NK-92 (cell line): ENCODE results near the gene S1PR4.
"Not testable (repeated sequence)": the region's sequence is repeated elsewhere in the genome, so short reads cannot be mapped to it uniquely, and the experiment has no call there.

Source experiments
- DNase-seq: peaks from one replicate; lab custom pipeline; 2025; ENCODE audit not compliant: unreplicated experiment; lab: John Stamatoyannopoulos, UW

The S1PR4 gene

DNA sequence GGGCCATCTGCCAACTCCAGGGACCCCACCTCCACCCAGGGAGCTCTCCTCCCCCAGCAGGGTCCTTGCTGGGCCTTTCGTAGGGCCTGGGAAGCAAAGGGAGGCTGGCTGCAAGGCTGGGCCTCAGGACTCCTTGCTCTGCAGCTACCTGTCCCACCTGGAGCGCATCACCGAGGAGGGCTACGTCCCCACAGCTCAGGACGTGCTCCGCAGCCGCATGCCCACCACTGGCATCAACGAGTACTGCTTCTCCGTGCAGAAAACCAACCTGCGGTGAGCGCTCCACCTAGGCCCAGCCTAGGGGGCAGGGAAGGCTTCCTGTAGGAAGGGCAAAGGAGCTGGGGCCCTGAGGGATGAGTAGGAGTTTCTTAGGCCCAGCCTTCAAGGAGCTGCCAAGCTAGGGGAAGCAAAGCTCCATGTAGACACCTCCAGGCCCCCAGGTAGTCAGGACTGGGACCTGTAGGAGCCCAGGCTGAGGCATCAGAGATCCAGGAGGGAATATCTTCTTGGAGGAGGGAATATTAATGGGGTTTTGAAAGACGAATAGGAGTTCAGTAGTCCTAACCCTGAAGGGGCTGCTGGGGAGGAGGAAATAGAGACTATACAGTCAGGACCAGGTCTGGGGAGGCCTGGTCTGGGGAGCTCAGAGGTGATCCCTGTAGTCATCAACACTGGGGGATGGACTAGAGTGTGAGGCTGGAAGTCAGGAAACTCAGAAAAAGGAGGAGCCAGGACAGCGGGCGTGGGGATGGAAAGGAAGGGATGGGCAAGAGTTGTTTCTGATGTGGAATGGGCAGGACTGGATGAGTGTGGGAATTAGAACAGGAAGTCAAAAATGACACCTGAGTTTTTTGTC lies 26.8 kb upstream of the S1PR4 start:
- no peak for DNase-seq

DNA sequence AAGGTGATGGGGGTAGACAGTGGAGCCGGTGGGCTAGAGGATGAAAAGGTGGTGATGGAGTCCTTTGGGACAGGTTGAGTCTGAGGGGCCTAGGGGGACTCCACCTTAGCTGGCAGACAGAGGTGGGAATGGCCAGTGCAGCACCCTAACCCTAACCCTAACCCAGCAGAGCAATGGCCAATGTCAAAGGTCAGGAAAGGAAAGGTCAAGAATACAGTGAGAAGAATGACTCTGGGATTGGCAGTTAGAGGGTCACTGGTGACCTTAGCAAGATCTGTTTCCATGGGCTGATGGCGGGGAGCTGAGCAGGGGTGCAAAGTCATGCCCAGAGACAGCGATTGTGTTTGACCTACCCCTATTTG lies 26.2 kb upstream of the S1PR4 start:
- DNase-seq: no peak

DNA sequence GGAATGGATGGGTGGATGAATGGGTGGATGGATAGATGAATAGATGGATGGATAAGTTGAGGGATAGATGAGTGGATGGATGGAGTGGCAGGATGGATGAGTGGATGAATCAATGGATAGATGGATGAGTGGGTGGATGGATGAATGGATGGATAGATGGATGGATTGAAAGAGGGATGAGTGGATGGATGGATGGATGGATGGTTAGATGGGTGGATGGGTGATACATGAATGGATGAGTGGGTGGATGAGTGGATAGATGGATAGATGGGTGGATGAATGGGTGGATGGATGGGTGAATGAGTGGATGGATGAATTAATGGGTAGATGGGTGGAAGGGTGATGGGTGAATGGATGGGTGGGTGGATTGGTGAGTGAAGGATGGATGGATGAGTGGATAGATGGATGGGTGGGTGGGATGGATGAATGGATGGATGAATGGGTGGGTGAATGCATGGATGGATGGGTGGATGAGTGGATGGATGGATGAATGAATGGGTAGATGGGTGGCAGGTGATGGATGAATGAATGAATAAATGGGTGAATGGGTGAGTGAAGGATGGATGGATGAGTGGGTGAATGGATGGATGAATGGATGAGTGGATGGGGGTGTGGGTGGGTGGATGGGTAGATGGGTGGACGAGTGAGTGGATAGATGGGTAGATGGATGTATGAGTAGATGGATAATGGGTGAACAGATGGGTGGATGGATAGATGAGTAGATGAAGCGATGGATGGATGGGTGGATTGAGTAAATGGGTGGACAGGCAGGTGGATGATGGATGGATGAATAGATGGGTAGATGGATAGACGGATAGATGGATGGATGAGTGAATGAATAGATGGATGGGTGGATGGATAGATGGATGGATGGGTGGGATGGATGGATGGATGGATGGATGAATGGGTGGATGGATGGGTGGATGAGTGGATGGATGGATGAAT lies 25.0 kb upstream of the S1PR4 start:
- DNase-seq: no peak

GRCh38 chr19:3154447-3154846 lies 24.1 kb upstream of the S1PR4 start:
- not testable (repeated sequence) for DNase-seq

DNA sequence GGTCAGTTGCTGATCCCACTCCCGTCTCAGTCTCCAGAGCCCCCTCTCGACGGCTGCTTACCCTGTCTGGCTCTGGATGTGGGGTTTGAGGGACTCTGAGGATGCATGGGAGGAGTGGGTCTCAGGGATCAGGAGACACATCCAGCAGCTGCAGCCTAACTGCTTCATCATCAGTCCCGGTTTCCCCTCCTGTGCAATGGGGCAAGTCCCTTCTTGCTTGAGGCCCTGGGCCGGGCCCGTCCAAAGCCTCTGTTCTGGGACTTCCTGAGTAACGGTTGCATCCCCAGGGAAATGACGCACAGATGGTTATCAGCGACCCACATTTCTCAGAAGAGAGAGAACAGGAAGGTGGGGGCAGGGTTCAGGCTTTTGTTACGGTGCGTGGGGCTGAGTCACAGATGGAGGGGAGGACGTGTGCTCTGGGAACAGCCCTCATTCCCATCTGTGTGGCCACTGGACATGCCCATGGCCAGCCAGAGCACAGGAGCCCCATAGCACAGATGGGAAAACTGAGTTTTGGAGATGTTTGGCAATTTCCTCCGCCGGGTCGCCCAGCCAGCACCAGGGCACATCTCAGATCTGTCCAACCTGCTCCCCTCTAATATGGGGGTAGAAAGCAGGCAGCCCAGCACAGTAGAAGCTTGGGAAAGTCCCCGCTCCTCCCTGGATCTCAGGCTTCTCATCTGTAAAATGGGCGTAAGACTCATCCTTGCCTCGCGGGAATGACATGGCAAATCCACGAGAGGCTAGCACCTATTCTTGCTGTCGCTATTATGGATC lies 23.4 kb upstream of the S1PR4 start:
- DNase-seq: no peak

DNA sequence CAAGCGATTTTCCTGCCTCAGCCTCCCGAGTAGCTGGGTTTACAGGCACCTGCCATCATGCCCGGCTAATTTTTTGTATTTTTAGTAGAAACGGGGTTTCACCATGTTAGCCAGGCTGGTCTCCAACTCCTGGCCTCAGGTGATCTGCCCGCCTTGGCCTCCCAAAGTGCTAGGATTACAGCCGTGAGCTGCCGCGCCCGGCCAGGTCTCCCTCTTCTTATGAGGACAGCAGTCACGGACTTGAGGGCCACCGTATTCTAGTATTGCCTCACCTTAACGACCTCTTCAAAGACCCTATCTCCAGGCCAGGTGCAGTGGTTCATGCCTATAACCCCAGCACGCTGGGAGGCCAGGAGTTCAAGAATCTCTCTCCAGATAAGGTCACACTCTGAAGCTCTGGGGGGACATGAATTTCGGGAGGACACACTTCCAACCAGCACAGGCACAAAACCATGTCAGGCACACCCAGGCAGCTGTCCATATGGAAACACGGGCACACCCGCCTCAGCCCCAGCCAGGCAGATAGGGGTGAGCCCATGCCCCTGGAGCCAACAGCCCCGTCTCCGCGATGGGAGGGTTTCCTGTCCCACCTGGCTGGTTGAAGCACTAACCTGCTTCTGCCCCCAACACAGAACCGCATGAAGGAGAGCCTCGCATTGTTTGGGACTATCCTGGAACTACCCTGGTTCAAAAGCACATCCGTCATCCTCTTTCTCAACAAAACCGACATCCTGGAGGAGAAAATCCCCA lies 21.3 kb upstream of the S1PR4 start:
- DNase-seq: no peak

DNA sequence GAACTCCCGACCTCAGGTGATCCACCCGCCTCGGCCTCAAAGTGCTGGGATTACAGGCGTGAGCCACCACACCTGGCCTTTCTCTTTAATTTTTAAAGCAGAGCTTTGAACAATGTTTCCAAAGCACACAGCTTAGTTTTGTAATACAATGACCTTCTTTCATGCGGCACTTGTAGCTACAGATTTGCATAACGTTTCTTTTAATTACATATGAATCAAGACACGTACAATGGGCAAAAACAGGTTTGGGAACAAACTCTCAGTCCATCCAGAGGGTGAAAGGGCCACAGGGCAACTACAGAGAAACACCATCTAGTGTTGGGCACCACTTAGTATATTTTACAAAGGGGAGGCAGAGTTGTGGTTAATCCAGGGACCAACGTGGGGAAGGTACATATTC lies 19.0 kb upstream of the S1PR4 start:
- no peak for DNase-seq

GRCh38 chr19:3160219-3160618 lies 18.4 kb upstream of the S1PR4 start:
- no peak for DNase-seq

GRCh38 chr19:3161453-3161852 lies 17.1 kb upstream of the S1PR4 start:
- DNase-seq: no peak

GRCh38 chr19:3162418-3163229 lies 15.9 kb upstream of the S1PR4 start:
- no peak for DNase-seq

DNA sequence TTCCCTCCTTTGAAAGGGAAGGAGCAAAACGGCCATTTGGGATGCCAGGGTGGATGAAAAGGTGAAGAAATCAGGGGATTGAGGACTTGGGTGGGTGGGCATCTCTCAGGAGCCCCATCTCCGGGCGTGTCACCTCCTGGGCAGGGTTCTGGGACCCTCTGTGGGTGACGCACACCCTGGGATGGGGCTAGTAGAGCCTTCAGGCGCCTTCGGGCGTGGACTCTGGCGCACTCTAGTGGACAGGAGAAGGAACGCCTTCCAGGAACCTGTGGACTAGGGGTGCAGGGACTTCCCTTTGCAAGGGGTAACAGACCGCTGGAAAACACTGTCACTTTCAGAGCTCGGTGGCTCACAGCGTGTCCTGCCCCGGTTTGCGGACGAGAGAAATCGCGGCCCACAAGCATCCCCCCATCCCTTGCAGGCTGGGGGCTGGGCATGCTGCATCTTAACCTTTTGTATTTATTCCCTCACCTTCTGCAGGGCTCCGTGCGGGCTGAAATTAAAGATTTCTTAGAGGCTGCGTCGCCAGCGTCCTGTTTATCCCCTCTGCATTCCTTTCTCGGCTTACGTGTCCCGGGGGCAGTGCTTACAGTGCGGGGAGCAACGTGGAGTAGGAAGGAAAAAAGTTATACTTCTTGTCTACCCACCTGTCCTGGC lies 15.2 kb upstream of the S1PR4 start:
- DNase-seq: no peak

- DNase-seq: no peak
These were observed 14.6 kb upstream of the S1PR4 start for GRCh38 chr19:3163943-3164342.

DNA sequence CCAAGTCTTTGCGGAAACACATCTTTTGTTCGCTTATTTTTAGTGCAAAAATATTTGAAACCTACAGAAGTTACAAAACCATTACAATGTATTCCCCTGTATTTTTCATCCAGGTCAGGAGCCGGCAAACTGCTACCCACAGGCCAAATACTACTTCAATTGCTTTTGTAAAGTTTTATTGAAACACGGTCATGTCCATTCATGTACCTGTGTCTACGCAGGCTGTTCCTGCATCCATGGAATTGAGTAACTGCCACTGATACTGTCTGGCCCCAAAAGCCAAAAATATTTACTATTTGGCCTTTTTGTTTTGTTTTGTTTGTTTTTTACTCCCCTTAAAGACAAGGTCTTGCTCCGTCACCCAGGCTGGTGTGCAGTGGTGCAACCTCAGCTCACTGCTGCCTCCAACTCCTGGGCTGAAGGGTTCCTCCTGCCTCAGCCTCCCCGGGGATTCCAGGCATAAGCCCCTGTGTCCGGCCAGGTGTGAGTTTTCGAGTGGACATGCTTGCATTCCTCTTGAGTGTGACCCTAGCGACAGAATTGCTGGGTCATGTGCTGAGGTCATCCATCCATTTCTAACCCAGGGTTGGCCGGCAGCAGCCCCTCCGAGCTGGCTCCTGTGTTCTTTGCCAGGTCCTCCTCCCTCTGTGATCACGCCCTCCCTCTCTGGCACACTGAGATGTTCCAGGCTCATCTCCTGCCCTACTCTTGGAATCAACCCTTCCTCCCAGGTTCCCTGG lies 10.9 kb upstream of the S1PR4 start:
- DNase-seq: no peak

- DNase-seq: no peak
These were observed 6.5 kb upstream of the S1PR4 start for GRCh38 chr19:3171894-3172672.

DNA sequence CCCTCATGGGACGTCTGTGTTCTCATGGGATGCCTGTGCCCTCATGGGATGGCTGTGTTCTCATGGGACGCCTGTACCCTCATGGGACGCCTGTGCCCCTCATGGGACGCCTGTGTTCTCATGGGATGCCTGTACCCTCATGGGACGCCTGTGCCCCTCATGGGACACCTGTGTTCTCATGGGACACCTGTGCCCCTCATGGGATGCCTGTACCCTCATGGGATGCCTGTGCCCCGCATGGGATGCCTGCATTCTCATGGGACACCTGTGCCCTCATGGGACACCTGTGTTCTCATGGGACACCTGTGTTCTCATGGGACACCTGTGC lies 5.9 kb upstream of the S1PR4 start:
- DNase-seq: not testable (repeated sequence)

- DNase-seq: no peak
These were observed 2.5 kb upstream of the S1PR4 start for GRCh38 chr19:3175781-3176714.
